ENCODE measurements around the gene FRMD1.

FRMD1 gene

DNA sequence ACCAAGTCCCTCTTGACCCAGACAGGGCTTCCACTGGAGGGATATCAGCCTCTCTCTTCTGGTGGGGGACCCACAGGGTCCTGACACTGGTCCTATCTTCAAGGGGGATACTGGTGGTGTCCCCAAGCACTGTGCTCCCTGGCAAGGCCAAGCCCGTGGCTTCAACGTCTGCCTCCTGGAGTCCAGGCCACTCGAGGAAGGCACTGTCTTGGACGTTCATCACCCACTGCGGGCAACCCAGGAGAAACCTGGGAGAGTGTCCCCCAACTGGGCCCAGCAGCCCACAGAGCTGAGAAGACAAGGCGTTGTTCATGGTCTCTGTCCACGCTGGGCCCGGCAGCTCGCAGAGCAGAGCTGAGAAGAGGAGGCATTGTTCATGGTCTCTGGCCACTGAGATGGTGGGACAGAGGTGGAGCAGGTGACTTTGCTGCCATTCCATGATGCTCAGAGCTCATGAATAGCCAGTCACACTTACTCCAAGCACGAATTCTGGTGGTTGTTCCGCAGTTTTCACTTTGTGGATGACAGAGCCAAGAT lies 37.5 kb upstream of the FRMD1 start:
- Histone ChIP-seq H3K27ac (no peak overlapping the region), H3K36me3 (replicated peaks) (no peaks in the 10 kb centered on the region), H3K27me3 (replicated peaks) (no peaks in the 10 kb centered on the region), H3K4me3 (ENCODE audit: low read depth, low read length) (no peak overlapping the region)
- DNase-seq: no peak
- TF ChIP-seq, protein P1, sequence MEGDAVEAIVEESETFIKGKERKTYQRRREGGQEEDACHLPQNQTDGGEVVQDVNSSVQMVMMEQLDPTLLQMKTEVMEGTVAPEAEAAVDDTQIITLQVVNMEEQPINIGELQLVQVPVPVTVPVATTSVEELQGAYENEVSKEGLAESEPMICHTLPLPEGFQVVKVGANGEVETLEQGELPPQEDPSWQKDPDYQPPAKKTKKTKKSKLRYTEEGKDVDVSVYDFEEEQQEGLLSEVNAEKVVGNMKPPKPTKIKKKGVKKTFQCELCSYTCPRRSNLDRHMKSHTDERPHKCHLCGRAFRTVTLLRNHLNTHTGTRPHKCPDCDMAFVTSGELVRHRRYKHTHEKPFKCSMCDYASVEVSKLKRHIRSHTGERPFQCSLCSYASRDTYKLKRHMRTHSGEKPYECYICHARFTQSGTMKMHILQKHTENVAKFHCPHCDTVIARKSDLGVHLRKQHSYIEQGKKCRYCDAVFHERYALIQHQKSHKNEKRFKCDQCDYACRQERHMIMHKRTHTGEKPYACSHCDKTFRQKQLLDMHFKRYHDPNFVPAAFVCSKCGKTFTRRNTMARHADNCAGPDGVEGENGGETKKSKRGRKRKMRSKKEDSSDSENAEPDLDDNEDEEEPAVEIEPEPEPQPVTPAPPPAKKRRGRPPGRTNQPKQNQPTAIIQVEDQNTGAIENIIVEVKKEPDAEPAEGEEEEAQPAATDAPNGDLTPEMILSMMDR (IDR thresholded peaks at IDR 0.05; ENCODE audit: low read depth, low read length, missing control alignments): no peak
- in situ Hi-C loops (cut with HindIII; ENCODE audit: low pct_ligation_motif_present, low sequenced_read_pairs): no loop called here

DNA sequence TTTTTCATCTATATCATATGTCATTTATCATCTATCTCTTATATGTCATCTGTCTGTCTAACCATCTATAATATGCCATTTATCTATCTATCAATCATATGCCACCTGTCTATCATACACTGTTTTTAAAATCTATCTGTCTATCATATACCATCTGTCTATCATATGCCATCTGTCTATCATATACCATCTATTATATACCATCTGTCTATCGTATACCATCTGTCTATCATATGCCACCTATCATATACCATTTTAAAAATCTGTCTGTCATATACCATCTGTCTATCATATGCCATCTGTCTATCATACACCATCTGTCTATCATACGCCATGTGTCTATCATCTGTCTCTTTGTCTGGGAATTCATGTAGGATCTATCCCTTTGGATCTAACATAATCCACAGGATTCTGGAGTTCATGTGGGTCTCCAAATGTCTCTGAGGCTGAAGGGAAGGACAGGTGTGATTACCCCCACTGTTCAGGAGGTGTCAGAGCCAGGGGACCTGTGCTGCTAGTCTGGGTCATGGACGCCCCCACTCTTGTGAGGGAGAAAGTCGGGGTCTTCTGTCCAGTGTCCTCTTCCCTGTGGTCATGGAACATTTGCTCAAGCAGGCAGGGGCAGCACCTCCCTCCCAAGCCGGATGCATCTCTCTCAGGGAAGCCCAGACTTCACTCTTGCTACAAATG lies 36.9 kb upstream of the FRMD1 start:
- no peak for DNase-seq
- no peaks in the 10 kb centered on the region for H3K27me3 ChIP-seq (replicated peaks)
- no peaks in the 10 kb centered on the region for H3K36me3 ChIP-seq (replicated peaks)
- H3K4me3 ChIP-seq (ENCODE audit: low read depth, low read length): no peak overlapping the region
- no peak overlapping the region for H3K27ac ChIP-seq
- TF ChIP-seq, protein P1 (IDR thresholded peaks at IDR 0.05; ENCODE audit: low read depth, low read length, missing control alignments): no peak
- in situ Hi-C loops (cut with HindIII; ENCODE audit: low pct_ligation_motif_present, low sequenced_read_pairs): no loop called here

DNA sequence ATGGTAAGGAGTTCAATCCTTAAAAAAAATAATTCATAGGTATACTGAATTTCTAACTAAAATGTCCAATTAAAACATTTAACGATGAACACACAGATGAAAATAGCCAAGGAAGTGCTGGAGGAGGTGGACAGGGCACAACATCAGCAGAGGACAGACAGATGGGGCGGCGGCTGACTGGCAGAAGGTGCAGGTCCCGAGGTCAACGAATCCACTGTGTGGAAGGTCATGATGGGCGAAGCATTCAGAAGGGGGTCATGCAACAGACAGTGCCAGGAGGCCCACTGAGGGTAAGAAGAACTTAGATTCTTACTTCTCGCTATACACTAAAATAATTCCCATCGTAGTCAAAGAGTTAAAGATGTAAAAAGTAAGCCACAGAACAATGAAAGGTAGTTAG lies 34.2 kb upstream of the FRMD1 start:
- Histone ChIP-seq H3K27me3 (replicated peaks) (no peaks in the 10 kb centered on the region), H3K27ac (no peak overlapping the region), H3K36me3 (replicated peaks) (no peaks in the 10 kb centered on the region), H3K4me3 (ENCODE audit: low read depth, low read length) (no peak overlapping the region)
- in situ Hi-C loops (cut with HindIII; ENCODE audit: low pct_ligation_motif_present, low sequenced_read_pairs): no loop called here
- DNase-seq: no peak
- TF ChIP-seq, protein P1 (IDR thresholded peaks at IDR 0.05; ENCODE audit: low read depth, low read length, missing control alignments): no peak

DNA sequence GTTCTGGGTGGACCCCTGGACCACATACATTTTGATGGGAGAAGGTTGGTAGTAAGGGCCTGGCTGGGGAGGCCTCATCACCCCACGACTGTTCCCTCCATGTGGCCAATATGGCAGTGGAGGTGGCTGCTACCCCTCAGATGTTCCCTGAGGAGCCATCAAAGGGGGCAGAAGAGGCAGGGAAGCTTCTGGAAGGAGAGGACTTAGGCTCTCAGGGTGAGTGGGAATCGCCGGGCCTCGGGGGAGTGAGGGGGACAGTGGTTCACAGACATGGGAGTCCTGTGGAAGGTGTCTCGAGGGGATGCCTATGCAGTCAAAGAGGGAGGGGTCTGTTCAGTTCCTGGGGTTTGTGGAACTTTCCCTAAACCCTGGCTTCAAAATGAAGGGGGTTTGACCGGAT lies 32.9 kb upstream of the FRMD1 start:
- TF ChIP-seq, protein P1 (IDR thresholded peaks at IDR 0.05; ENCODE audit: low read depth, low read length, missing control alignments): no peak
- in situ Hi-C loops (cut with HindIII; ENCODE audit: low pct_ligation_motif_present, low sequenced_read_pairs): no loop called here
- DNase-seq: no peak
- Histone ChIP-seq H3K27ac (no peak overlapping the region), H3K27me3 (replicated peaks) (no peaks in the 10 kb centered on the region), H3K4me3 (ENCODE audit: low read depth, low read length) (no peak overlapping the region), H3K36me3 (replicated peaks) (no peaks in the 10 kb centered on the region)

DNA sequence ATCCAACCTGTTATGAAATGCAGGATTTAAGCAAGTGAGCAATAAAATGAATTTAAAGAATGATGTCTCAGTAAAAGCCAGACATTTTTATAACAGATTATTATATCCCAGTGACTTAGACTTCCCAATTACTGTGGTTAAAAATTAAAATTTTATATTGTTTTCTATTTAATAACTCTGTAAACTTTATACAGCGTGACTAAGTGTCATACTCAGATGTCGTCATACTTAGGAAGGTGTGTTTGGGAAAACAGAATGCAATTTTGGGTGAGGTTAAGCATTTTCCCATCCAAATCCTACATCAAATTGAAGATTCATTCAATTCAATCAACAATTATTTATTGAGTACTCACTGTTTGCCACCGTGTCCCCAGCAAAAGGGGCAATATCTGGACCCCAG lies 31.4 kb upstream of the FRMD1 start:
- Histone ChIP-seq H3K27ac (no peak overlapping the region), H3K4me3 (ENCODE audit: low read depth, low read length) (no peak overlapping the region), H3K36me3 (replicated peaks) (no peaks in the 10 kb centered on the region), H3K27me3 (replicated peaks) (no peaks in the 10 kb centered on the region)
- TF ChIP-seq, protein P1 (IDR thresholded peaks at IDR 0.05; ENCODE audit: low read depth, low read length, missing control alignments): no peak
- in situ Hi-C loops (cut with HindIII; ENCODE audit: low pct_ligation_motif_present, low sequenced_read_pairs): no loop called here
- no peak for DNase-seq

DNA sequence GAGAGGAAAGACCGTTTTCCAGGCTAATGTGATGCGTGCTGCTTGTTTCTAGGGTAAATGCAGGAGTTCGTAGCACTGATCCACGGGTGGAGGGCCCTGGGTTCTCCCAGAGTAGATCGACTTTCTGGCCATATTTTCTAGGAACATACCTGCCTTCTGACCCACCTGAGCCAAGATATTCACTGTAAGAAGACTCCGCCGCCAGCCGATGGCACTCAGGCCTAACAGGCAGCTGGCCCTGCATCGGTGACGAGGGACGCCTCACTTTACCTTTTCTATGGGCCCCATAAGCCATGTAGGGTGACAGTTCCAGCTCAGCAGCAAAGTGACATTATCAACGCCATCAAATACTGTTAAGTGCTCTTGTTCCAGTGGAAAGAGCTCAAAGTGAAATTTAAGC lies 30.2 kb upstream of the FRMD1 start:
- Histone ChIP-seq H3K27ac (no peak overlapping the region), H3K27me3 (replicated peaks) (no peaks in the 10 kb centered on the region), H3K36me3 (replicated peaks) (no peaks in the 10 kb centered on the region), H3K4me3 (ENCODE audit: low read depth, low read length) (no peak overlapping the region)
- in situ Hi-C loops (cut with HindIII; ENCODE audit: low pct_ligation_motif_present, low sequenced_read_pairs): no loop called here
- no peak for DNase-seq
- TF ChIP-seq, protein P1 (IDR thresholded peaks at IDR 0.05; ENCODE audit: low read depth, low read length, missing control alignments): no peak

Data from brain microvascular endothelial cell (primary cell).